ENCODE measurements around the gene SNTA1.
"Not testable (repeated sequence)": the region's sequence is repeated elsewhere in the genome, so short reads cannot be mapped to it uniquely, and the experiment has no call there.

Gene SNTA1

DNA sequence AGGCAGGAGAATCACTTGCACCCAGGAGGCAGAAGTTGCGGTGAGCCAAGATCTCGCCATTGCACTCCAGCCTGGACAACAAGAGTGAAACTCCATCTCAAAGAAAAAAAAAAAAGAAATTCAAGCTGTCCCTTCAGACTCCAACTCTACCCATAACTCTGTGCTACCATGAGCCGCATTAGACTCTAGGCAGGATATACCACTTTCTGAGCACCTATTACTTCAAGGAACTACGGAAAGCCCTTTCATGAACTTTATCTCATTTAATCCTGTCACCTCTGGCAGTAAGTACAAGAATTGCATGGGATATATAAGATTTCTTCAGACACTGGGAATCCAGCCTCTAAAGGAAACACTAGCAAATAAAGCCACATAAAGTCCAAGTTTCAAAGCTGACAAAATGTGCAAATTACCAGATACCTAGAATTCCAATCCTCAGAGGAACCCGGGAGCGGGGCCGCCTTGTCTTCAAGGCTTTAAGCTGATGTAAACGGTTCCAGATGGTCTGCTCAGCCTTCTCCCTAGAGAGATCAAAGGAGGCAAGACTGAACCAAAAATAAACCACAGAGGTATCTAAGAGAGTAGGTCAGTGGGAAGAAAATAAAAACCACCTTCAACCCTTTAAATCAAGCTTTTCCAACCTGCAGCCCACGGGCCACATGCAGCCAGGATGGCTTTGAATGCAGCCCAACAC, 51.7 kb downstream of the SNTA1 start:
- peak; percentile 25 for DNase-seq

DNA sequence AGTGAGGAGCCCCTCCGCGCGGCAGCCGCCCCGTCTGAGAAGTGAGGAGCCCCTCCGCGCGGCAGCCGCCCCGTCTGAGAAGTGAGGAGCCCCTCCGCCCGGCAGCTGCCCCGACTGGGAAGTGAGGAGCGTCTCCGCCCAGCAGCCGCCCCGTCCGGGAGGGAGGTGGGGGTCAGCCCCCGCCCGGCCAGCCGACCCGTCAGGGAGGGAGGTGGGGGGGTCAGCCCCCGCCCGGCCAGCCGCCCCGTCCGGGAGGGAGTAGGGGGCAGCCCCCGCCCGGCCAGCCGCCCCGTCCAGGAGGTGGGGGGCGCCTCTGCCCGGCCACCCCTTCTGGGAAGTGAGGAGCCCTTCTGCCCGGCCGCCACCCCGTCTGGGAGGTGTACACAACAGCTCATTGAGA, 54.2 kb downstream of the SNTA1 start:
- DNase-seq, result not testable (repeated sequence)

DNA sequence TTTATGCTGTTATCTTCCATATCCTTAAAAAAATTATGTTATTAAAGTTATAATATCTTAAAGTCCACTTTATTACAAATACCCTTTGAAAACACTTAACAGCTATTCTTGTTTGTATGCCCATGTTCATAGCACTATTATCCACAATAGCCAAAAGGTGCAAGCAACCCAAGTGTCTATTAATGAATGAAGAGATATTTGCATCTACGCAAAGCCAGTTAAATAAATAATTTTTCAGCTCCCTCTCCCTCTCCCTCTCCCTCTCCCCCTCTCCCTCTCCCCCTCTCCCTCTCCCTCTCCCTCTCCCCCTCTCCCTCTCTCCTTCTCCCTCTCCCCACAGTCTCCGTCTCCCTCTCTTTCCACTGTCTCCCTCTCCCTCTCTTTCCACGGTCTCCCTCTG, 55.3 kb downstream of the SNTA1 start:
- no peak for DNase-seq

DNA sequence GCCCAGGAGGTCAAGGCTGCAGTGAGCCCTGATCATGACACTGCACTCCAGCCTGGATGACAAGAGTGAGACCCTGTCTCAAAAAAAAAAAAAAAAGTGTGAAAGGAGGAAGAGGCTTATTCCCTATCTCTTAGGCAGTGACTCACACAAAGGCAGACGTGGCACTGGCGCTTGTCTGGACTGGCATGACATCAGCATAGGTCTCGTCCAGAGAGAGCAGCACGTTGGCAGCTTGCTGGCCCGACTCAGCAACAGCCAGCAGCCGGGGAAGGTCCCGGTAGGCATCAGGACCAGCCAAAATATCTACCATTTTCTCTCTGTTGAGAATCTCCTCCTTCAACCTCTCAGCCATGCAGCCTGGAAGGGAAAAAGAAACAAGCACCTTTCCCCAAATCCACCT, 56.4 kb downstream of the SNTA1 start:
- DNase-seq, result no peak

DNA sequence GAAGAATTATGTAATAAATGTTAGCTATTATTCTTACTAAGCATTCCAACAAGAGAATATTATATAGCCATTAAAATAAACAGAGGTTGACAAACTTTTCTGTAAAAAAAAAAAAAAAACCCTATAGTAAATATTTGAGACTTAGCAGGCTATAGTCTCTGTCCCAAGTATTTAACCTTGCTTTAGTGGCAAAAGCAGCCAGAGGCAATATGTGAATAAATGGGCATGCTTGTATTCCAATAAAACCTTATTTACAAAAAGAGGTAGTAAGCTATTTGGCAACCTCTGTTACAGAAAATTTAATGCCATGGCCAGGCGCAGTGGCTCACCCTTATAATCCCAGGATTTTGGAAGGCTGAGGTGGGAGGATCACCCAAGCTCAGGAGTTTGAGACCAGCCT, 56.9 kb downstream of the SNTA1 start:
- DNase-seq, result no peak

DNA sequence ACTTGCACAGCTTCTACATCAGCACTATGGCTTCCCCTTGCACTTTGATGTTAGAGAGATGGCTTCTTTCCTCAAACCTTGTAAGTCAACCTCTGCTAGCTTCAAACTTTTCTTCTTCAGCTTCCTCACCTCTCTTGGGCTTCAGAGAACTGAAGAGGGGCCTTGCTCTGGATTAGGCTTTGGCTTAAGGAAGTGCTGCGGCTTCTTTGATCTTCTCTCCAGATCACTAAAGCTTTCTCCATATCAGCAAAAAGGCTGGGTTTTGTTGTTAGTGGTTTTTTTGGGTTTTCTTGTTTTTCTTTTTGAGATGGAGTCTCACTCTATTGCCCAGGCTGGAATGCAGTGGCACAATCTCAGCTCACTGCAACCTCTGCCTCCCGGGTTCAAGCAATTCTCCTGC, 66.2 kb downstream of the SNTA1 start:
- DNase-seq, result no peak

DNA sequence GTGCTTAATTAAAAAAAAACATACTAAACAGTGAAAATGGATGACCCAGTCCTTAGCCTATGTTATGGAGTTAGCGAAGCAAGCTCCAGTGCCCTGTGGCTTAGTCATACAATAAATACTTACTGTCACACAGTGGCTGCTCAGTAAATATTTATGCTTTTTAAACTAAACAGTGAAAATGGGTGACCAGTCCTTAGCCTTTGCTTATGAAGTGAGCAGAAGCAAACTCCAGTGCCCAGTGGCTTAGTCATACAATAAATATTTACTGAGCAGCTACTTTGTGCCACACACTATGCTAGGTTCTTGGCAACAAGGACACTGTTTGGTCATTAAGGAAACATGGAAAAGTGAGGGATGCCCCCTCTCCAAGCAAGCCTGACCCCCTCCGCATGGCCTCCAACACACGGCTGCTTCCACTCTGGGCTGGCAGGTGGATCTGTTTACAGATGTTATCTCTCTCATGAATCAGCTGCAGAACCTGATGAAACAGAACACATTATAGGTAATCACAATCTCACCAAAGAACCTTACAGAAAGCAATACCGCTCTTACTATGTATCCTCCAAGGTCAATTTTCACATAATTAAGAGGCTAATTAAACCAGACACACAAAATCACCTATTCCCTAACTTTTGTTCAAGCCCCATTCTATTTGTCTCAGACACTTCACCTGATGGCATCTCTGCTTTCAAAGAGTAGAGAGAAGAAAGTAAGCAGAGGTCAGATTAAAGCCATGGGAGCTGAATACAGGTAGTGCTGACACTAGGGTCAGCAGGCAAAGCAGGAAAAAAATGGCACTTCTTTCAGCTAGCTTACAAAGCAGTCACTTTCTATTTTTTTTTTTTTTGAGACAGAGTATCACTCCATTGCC, 69.6 kb downstream of the SNTA1 start:
- DNase-seq, result peak; percentile 86

DNA sequence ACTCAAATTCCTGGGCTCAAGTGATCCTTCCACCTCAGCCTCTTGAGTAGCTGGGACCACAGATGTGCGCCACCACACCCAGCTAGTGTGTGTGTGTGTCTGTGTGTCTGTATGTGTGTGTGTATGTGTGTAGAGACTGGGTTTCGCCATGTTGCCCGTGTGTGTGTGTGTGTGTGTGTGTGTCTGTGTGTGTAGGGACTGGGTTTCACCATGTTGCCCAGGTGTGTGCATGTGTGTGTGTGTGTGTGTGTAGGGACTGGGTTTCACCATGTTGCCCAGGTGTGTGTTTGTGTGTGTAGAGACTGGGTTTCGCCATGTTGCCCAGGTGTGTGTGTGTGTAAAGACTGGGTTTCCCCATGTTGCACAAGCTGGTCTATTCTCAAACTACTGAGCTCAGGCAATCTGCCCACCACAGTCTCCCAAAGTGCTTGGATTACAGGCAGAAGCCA, 70.5 kb downstream of the SNTA1 start:
- no peak for DNase-seq

DNA sequence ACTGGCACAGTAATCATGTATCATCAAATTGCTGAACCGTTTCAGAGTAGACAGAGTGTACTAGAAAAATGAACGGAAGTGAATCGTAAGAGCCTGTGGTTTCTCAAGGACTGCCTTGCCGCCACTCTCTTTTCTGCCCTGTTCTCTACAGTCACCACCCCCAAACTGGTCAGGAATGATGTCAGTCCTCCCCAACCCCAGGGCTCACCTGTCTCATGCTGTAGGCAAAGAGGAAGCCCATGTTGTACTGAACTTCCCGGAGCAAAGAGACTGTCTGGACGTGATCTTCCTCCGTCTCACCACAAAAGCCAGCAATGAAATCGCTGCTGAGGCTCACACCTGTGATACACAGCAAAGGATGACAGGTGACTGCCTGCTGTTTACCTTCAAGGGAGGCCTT, 73.3 kb downstream of the SNTA1 start:
- no peak for DNase-seq

DNA sequence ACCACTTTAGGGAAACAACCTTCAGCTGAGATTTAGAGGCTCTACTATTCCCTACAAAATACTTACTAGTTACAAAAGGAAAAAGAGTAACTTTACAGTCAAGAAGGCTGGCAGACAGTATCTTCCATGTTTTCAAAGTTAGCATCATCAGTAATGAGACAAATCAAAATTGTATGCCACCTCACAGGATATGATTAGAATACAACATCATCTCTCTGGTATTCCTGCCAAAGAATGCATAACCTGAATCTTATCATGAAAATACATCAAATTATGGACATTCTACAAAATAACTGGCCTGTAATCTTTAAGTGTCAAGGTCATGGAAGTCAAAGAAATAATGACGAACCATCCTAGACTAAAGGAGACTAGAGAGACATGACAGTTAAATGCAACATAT, 80.7 kb downstream of the SNTA1 start:
- DNase-seq, result no peak

DNA sequence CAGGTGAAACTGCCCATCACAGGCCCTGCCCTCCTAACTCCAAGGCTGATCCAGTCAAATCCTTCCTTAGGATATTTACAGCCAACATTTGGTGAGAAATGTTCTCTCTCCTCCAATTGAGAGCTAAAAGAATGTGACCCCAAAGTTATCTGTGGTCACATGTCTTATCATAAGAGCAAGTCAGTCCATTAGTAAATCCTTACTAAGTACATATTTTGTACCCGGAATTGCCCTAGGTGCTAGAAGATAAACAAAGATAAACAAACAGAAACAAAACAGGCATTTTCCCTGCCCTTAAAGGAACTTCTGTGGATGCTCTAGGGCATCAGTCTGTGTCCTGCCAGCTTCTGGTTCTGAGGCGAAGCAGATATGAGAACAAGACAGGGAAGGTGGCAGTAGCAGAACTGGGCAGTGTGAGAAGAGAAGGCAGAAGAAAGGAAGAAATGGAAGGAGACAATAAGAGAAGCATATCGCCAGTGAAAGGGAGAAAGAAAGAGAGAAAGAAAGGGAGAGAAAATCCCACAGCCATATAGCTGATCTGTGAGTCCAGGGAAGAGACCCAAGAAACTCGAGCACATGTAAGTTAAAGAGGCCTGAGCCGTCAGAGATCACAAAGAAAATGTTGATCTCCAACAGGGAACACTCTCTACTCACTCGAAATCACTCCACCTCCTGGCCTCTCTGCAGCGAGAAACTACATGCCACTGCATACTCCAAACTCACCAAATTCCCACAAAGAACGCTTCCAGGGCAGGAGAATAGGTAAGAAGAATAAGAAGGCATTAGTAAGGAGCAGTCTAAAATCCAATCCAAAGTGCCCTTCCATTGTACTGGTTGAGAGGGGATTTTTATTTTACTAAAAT, 83.9 kb downstream of the SNTA1 start:
- no peak for DNase-seq

Measured in NCI-H69 (cell line).